ENCODE results near the gene ADCY2. TPM values are rescaled to one million over a fixed set of nuclear protein-coding genes. Genes with fewer than 3 reads are reported as not detected.

Gene ADCY2
- total RNA-seq, 3 donors from 2014 or later: 1.7 to 14.8 (median 2.2) TPM

DNA sequence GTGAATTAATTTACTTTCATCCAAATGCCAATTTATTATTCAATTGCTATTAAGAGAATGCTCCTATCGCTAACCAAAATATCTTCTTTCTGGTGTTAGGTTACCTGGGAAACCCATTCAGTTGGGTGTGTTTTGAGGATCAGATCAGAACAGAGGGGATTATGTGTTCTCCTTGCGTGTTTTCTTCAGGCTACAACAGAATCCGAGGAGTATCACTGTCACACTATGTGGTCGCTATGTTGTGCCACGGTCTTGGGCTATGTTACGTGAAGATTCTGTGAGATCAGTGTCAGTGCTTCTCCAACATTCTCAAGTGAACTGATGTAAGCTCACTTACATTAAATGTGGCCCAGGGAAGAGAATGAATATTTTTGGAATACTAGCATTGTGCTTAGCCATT lies 39.0 kb downstream of the ADCY2 start:
- H3K4me3 ChIP-seq: no peak overlapping the region
- DNase-seq (no peak), ATAC-seq (no peak)
- no peaks in the 10 kb centered on the region for H3K9me3 ChIP-seq
- H3K36me3 ChIP-seq (ENCODE audit: low read depth): no peaks in the 10 kb centered on the region
- intact Hi-C loops (cut with DNase I, micrococcal nuclease): no loop called here
- no peaks in the 10 kb centered on the region for H3K4me1 ChIP-seq (ENCODE audit: low read depth)
- TF ChIP-seq, protein P1, sequence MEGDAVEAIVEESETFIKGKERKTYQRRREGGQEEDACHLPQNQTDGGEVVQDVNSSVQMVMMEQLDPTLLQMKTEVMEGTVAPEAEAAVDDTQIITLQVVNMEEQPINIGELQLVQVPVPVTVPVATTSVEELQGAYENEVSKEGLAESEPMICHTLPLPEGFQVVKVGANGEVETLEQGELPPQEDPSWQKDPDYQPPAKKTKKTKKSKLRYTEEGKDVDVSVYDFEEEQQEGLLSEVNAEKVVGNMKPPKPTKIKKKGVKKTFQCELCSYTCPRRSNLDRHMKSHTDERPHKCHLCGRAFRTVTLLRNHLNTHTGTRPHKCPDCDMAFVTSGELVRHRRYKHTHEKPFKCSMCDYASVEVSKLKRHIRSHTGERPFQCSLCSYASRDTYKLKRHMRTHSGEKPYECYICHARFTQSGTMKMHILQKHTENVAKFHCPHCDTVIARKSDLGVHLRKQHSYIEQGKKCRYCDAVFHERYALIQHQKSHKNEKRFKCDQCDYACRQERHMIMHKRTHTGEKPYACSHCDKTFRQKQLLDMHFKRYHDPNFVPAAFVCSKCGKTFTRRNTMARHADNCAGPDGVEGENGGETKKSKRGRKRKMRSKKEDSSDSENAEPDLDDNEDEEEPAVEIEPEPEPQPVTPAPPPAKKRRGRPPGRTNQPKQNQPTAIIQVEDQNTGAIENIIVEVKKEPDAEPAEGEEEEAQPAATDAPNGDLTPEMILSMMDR (IDR thresholded peaks at IDR 0.05): no peak

DNA sequence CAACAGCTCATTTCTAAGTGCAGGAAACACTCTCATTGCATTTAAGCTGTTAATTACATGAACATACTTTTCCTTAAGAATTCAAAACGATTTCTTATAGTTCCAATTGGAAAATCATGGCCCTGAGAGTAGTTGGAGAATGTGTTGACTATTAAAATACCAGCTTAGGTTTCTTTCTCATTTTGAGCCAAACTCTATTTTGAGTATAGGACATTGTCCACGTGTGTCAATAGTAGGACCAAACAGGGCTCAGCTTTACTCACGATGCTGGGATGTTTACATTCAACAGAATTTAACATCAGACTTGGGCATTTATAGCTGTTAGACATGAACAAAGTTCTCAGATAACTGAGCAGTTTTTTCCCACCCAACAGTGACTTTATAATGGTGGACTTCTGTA lies 39.6 kb downstream of the ADCY2 start:
- intact Hi-C loops (cut with DNase I, micrococcal nuclease): no loop called here
- Histone ChIP-seq H3K36me3 (ENCODE audit: low read depth) (no peaks in the 10 kb centered on the region), H3K4me1 (ENCODE audit: low read depth) (no peaks in the 10 kb centered on the region), H3K4me3 (no peak overlapping the region), H3K9me3 (no peaks in the 10 kb centered on the region)
- TF ChIP-seq, protein P1 (IDR thresholded peaks at IDR 0.05): no peak
- DNase-seq: no peak
- no peak for ATAC-seq

DNA sequence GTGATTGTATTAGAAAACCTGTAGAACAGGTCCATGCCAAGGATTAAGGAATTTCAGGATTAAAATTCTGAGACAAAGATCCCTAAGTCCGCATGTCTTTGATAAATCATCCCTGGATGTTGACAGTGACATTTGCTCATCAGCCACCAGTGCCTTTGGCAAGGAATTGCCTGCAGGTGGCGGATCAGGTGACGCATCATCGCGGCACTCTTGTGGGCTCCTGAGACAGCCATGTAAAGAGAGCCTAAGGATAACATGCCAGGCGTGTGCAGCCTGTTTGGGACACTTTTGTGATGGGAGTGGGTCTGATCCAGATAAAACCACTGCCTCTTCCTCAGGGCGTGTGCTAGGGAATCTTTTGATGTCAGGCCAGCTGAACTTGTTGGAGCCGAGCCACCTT lies 40.6 kb downstream of the ADCY2 start:
- Histone ChIP-seq H3K4me1 (ENCODE audit: low read depth) (no peaks in the 10 kb centered on the region), H3K4me3 (no peak overlapping the region), H3K9me3 (no peaks in the 10 kb centered on the region), H3K36me3 (ENCODE audit: low read depth) (no peaks in the 10 kb centered on the region)
- DNase-seq: no peak
- TF ChIP-seq, protein P1 (IDR thresholded peaks at IDR 0.05): no peak
- ATAC-seq: no peak
- intact Hi-C loops (cut with DNase I, micrococcal nuclease): no loop called here

DNA sequence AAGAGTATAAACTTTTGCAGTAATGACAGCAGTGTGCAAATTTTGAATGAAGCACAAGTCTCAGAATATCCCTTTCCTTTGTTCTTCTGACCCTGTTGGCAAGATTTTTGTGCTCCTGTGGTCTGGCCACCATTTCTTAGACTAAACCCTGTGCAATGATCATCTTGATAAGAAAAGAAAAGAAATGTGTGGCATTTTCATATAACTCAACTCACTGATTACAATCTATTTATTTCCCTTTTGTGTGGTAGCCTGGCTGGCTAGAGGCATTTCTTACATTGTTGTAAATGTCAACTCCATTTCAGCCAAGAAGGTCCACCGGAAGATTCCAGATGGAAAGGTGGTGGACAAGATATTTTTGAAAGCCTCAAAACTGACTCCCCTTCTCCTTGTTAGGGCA lies 41.9 kb downstream of the ADCY2 start:
- no peak for DNase-seq
- ATAC-seq: no peak
- no peak overlapping the region for H3K4me3 ChIP-seq
- TF ChIP-seq, protein P1 (IDR thresholded peaks at IDR 0.05): no peak
- no peaks in the 10 kb centered on the region for H3K36me3 ChIP-seq (ENCODE audit: low read depth)
- intact Hi-C loops (cut with DNase I, micrococcal nuclease): no loop called here
- no peaks in the 10 kb centered on the region for H3K4me1 ChIP-seq (ENCODE audit: low read depth)
- H3K9me3 ChIP-seq: no peaks in the 10 kb centered on the region

DNA sequence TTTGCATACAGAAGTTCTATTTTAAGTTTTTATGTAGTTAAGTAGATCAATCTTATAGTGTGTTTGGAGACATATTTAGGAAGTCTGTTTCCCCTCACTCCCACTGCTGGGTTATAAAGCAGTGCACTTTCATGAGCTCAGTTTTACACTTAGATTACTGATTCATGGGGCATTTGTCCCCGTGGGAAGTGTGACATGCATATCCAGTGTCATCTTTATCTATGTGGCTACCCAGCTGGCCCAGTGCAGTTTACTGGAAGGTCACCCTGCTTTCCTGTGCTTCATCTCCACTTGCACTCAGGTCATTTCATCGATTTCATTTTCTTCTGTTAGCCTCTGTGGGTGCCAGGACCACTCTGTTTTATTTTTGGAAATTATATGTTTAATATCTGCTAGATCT lies 49.1 kb downstream of the ADCY2 start:
- TF ChIP-seq, protein P1 (IDR thresholded peaks at IDR 0.05): no peak
- no peaks in the 10 kb centered on the region for H3K4me1 ChIP-seq (ENCODE audit: low read depth)
- no peak for DNase-seq
- intact Hi-C loops (cut with DNase I, micrococcal nuclease): no loop called here
- no peaks in the 10 kb centered on the region for H3K9me3 ChIP-seq
- no peak for ATAC-seq
- no peak overlapping the region for H3K4me3 ChIP-seq
- no peaks in the 10 kb centered on the region for H3K36me3 ChIP-seq (ENCODE audit: low read depth)

DNA sequence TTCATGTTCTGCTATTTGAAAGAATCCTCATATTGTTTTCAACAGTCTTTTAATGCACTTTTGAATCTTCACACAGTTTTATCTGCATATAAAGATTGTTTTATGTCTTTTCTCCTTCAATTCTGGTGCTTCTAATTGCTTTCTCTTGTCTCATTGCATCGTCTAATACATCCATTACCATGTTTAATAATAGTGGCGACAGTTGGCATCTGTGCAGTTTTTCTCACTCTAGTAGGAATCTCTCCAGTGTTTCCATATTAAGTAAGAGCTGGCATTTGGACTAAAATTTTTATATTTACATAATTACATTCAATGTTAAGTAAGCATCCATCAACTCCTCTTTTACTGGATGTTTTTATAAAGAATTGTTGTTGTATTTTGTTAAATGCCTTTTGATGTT lies 49.9 kb downstream of the ADCY2 start:
- DNase-seq: no peak
- ATAC-seq: no peak
- Histone ChIP-seq H3K4me1 (ENCODE audit: low read depth) (no peaks in the 10 kb centered on the region), H3K9me3 (no peaks in the 10 kb centered on the region), H3K36me3 (ENCODE audit: low read depth) (no peaks in the 10 kb centered on the region), H3K4me3 (no peak overlapping the region)
- intact Hi-C loops (cut with DNase I, micrococcal nuclease): no loop called here
- TF ChIP-seq, protein P1 (IDR thresholded peaks at IDR 0.05): no peak

Data from mucosa of descending colon (tissue), 3 donors.